ENCODE results near the gene CTIF.

DNA sequence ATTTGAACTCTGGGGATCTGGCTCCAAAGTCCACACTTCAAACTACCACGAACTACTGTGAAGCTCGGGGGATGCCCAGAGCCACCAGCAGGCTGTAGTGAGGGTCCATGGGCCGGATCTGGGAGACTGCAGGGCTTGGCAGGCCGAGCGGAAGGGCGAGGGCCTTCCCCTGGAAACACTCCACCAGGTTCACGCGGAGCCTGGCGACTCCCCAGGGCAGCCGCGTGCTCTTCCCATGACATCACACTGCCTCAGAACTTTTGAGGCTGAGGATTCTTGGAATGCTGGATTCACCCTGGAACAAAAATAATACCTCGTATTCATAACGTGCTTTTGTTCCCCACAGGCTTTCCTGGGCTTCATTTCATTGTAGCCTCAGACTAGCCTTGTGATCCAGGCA, 210.9 kb downstream of the CTIF start:
- TF ChIP-seq, protein P1, sequence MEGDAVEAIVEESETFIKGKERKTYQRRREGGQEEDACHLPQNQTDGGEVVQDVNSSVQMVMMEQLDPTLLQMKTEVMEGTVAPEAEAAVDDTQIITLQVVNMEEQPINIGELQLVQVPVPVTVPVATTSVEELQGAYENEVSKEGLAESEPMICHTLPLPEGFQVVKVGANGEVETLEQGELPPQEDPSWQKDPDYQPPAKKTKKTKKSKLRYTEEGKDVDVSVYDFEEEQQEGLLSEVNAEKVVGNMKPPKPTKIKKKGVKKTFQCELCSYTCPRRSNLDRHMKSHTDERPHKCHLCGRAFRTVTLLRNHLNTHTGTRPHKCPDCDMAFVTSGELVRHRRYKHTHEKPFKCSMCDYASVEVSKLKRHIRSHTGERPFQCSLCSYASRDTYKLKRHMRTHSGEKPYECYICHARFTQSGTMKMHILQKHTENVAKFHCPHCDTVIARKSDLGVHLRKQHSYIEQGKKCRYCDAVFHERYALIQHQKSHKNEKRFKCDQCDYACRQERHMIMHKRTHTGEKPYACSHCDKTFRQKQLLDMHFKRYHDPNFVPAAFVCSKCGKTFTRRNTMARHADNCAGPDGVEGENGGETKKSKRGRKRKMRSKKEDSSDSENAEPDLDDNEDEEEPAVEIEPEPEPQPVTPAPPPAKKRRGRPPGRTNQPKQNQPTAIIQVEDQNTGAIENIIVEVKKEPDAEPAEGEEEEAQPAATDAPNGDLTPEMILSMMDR (IDR thresholded peaks at IDR 0.05), result no peak
- TF ChIP-seq POLR2A (IDR thresholded peaks at IDR 0.05), result no peak
